SKM-1 treated with dmso at 0.1 percent for 144 hours (cell line): Measurements from ENCODE around the gene DENND1B.
A peak's percentile ranks its signal among the peaks of the same experiment; 100 is the strongest.

Experiments
- DNase-seq: peaks from one replicate; lab custom pipeline; 2025; ENCODE audit not compliant: unreplicated experiment; lab: John Stamatoyannopoulos, UW

The DENND1B gene

DNA sequence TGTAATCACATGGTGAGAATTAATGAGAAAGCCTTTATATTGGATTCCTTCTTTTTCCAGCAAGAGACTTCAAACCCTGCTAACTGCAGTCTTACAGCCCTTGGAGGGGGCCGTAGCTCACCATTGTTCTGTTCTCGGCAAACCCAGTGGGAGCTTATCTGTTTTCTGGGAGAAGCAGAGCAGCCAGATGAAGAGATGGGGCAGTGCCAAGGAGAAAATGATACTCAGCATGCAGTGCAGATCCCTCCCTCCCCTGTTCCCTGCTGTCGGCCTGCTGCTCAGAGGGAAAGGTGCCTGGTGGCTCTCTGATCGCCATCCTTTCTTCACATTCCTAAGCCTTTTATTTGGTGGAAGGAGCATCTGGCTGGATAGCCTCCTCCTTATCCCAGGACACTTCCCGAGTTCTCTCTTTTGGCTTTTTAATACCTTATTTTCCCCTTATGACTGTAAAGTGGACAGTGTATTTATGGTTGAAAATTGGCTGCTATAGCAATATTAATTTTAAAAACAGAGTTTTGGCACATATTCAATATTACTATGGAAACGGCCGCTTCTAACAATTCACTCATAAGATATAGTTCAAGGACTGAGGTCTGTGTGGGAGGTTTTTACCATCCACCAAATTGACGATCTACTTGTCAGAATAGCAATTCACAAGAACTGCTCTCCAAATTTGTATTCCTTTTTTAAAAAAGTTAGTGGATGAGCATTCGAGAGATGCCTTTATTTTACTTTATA is 303.9 kb downstream of the DENND1B start:
- DNase-seq: no peak

DNA sequence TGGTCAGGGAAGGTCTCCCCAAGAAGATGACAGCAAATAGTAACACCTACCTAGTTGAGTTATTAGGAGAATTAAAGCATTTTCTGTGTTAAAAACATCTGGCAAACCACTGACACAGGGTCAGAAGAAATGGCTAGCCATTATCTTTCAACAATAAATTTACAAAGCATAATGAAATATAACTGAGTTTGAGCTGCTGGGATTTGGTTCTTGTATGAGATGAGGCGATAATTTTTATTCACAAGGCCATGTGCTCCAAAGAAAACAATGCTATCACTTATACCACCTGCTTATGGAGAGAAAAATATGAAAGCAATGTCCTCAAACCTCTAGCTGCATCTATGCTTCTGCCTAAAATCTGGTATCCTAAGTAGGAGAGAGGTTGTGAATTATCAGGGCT is 304.9 kb downstream of the DENND1B start:
- no peak for DNase-seq

DNA sequence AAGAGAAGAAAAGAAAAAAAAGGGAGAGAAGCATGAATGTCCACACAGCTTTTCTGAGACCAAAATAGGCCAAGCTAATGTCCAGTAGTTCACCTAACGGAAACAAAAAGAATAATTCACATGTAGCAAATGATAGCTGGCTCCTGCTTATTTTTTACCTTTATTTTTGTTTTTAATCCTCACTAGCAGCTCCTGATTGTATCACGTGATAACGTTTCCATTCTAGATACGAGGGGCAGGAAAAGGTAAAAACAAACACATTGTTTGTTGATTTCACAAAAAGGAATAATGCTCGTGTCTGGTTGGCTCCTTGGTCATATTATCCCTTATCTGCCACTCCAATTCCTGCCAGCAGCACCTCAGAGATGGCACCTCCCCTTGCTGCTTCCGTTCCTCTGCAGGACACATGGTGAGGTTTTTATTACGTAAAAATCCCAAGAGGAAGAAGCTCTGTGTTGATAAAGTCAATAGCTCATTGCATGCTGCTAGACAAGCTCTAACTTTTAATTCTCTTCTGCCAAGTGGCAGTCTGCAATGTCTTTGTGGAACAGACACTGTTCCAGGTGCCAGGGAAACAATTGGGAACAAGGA is 305.6 kb downstream of the DENND1B start:
- peak; percentile 65 for DNase-seq

DNA sequence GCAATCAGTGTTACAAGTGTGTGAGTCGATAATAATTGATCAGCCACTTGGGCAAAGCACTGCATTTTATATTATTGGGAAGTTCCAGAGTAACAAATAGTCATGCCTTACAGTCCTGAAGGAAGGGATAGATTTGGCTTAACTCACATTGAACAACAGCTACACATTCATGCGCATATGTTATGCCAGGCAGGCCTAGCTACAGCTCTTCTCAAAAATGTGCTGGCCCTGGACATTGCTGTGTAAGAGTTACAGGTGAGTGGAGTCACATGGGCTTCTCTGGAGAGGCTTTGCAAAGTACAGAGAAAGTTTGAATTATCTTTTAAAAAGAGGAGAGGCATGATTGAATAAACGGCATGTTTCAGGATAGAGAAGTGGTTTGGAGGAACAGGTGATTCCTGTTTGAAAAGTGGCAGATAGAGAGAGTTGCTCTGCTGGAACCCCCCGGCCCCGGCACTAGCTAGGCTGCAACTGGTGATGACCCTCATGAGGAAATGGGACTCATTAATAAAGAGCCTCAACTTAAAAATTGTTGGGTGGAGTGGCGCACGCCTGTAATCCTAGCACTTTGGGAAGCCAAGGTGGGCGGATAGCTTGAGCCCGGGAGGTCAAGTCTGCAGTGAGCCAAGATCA is 306.6 kb downstream of the DENND1B start:
- DNase-seq: no peak

DNA sequence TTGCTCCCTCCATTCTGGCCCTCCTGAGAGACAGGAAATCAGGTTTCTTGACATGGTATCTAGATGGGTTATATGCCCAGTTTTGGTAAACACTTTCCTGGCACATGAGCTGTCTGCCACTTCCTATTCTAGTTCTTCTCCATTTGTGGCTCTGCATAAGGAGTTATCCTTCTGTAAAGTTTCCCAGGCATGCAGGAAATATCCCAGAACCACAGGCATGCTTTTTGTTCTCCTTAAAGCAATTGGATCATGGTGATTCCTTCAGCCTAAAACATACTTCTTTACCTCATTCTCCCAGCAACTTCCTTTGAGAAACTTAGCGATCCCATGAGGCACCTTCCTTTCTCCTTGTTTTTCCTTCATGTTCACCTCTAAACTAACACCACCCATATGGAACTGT is 307.4 kb downstream of the DENND1B start:
- DNase-seq: no peak

DNA sequence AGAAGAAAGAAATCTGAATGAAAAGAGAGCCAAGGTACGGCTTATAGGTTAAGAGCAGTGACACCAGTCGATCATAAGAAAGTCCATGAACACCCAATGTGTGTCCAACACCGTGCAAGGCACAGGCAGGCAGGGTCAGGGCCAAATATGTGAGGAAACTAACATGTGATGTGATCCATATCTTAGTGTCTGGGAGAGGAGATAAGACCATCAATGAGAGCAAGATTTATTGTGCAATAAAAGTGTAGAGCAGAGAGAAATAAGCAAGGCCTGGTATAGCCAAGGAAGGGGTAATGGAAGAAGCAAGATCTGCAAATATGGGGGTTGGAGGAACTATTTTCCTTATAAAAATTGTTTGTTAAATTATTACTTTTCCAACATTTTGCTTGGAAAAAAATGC is 308.5 kb downstream of the DENND1B start:
- DNase-seq: no peak

DNA sequence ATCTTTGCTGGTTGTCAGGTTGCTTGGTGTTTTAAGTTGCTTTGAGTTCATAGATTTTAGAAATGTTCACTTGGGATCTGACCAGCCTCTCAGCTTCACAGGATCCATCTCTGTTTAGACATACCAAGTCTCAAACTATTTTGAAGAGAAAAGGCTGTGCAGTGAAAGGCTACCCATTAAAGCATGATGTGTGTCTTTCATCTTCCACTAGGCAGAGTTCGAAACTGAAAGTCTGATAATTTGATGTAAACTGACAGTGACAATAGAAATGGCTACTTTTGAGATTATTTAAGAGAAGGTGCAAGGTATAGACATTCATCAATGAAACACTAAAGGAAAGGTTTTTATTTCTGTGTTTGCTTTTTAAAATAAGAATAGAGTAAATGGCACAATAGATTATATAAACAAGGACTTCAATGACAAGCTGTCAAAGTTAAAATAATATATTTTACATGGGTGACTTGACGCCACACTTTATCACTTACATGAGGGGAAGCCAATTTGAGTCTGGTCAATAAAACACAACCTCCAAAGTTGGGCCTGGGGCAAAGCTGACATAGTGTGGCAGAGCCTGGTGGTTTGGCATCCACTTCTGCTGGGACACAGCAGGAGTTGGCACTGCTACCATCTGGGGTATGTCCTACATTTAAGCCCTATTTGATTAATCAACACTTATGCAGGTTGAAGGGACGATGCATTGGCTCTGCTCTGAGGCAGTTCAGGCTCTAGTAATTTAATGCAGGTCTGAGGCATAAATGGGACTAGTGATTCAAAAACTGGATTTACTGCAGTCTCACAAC is 309.6 kb downstream of the DENND1B start:
- no peak for DNase-seq

DNA sequence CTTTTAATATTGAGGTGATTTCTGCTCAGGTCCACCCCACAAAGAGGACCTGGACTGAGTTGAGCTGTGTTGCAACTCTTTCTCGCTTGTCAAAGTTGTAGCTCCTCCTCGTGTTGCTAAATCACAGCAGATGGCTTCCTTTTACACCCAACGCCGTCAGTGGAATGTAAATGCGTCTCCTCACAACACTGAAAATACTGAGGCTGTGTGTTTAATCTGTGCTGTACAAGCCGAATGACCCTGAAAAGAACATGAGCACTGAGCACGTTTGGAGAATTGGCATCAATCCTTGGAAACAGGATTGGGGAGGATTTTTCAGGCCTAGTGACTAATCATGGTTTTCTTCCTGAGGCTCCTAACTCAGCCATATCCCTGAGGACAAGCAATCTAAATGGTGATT is 311.2 kb downstream of the DENND1B start:
- DNase-seq: peak; percentile 55

DNA sequence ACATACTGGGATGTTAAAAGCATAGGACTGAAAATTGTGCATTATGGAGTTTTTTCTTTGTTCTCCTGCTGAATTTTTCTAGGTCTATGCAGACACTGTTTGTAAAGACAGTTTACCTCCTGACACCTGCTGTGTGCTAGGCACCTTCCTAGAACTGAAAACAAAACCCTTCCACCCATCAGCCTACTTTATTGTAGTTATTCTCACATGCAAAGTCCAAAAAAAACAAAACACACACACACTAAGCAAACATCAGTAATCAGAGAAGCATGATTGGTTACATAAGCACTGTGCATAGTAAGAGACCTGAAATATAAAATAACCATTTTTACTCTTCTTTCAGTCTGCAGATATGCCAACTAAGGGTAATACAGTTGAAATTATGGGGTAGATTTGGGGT is 312.1 kb downstream of the DENND1B start:
- DNase-seq: no peak

DNA sequence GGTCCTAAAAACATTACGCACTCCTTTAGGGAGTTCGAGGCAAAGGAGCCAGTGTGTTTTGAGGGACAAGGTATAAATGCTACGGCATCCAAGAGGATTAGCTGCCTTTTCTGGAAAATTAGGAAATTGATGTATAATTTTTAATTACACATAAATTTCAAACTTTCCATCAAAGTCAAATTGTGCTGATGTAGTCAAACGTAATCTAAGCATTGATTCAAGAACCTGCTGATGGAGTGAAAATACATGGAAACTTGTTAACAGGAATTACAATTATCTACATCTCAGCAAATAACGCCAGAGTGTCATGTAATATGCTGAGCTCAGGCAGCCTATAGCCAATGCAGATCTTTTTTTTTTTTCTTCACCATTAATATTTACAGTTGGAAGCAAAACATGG is 312.7 kb downstream of the DENND1B start:
- DNase-seq: no peak
